Stimulated activated CD8-positive, alpha-beta memory T cell treated with anti-CD3 and anti-CD28 coated beads, Interleukin-12 subunit alpha, Interleukin-12 subunit beta, amount 100 ng/mL, for 24 hours (primary cell): Measurements from ENCODE around the gene APOO.

ENCODE experiments used
- DNase-seq: peaks from one replicate; pipeline ENCODE4 v3.0.0-alpha.2; 2020; ENCODE audit errors: extremely low read depth

Gene APOO

DNA sequence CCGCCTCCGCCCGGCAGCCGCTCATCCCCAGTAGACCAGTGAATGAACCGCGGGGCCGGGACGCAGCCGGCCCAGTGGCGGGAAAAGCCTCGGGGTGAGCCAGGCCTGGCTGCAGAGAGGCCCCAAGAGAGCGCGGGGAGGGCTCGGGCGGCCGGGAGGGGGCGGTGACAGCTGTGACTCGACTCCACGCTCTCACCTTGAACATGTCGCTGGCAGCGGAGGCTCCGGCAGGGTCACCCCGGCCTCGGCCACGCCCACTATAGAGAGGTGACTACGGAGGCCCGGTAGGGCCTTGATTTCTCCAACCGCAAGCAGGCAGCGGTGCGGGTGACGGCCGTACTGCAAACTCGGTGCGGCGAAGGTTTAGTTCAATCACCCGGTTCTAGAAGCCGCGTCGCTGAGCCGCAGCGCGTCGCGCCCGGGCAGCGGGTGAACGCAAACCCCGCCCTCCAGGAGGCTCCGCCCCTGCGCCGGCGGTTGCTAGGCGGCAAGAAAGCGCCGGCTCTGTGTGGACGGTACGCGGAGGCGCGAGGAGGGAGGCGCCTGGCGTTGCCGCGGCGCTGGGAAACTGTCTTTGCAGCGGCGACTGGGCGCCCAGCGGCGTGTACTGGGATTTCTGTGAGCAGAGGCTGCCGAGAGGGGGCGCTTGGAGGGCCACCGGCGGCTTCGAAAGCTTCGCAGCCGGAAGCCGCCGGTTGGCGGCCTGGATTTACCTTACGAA, at the start of gene APOO, which contains the start of gene CXorf58:
Gene APOO, minus strand, starts transcription at position 441 of the 721 bp plus-strand sequence. Its CDS starts 236 bp downstream, at position 205.
Gene CXorf58, plus strand, starts transcription at position 509 of the 721 bp plus-strand sequence. CDS start 2,297 bp downstream, outside the sequence.
- DNase-seq = peak; percentile 76

DNA sequence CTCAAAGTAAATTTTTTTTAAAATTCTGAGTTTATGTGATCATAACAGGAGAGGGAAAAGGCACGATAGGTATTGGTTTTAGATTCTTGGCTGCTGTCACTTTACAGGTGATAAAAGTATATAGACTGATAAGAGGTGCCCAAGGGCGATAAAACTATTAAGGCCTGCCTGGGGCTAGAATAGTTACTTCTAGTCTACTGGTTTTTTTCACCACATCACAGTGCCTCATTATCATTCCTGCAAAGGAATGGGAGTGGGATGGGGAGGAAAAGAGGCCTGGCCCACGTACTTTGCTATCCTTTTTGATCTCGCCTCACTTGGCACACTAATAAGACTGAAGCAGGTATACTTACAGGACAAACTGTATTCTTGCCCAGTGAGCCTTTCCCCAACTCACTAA, 46.7 kb upstream of the APOO start:
- no peak for DNase-seq

DNA sequence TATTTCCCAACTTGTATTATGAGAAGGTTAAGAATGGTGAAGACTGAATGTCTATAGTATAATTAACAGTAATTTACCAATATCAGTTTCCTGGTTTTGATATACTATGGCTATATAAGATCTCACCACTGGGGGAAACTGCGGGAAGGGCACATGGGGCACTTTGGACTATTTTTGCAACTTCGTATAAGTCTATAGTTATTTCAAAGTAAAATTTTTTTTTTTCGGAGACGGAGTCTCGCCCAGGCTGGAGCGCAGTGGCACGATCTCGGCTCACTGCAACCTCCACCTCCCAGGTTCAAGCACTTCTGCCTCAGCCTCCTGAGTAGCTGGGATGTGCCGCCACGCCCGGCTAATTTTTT, 46.2 kb upstream of the APOO start:
- DNase-seq = no peak

DNA sequence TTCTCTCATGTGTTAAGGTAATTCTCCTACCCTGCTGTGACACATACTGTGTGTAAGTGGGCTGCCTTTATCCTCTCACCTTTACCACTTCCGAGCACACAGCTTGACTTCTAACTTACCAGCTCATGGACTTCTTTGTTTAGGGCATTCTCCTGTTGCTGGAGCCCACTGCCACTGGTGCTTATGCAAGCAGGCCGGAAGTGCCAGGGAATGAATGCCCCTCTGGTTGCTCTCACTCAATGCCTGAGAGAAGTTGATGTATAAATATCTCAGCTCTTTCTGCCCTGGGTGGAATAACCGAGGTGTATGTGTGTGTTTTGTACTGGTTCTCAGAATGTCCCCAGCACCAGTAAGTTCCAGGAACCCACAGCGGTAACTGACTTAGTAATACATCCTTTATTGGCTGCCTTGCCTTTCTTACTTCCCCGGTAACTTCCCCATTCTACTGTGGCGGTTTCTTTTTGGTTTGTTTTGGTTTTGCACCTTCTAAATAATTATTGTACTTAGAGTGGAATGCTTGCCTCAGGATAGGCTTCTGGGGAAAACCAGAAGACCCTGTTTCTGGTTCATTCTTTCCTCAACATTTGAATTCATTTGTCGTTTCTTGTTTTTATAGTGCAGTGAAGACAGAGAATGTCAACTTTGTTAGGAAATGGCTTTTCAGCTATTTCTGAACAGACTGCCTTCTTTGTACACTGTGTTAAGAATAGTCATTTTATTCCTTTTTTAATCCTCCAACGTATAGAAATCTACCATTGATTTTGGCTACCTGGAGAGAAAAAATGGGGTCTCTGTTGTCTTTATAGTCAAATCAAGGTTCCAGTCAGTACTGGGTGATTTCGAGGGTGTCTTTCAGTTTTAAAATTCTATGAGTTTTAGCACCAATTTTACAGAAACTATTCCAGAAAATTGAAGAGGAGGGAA, 45.5 kb upstream of the APOO start:
- DNase-seq = no peak

DNA sequence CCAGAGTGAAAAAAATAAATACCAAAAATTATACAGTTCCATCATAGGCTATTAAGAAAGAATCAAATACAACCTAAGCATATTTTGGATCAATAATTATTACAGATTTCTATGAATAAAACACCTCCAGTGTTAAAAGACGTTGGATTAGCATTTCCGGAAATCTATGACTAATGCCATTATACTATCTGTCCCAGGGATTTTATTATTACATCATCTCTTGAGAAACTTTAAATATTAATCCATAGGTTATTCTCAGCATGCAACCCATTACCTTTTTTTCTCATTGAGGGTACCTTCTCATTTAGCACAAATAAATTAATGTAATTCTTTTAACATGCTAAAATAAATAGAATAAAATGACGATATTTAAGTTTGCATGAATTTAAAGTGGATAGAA, 44.7 kb upstream of the APOO start:
- DNase-seq = no peak

DNA sequence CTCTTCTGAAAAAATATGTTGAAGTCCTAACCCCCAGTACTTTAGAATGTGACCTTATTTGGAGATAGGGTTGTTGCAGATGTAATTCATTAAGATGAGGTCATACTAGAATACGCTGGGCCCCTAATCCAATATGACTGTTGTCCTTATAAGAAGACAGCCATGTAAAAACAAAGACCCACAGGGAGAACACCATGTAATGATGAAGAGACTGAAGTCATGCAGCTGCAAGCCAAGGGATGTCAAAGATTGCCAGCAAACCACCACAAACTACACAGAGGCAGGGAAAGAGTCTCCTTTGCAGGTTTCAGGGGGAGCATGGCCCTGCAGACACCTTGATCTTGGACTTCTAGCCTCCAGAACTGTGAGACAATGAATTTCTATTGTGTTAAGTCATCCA, 37.5 kb upstream of the APOO start:
- no peak for DNase-seq

DNA sequence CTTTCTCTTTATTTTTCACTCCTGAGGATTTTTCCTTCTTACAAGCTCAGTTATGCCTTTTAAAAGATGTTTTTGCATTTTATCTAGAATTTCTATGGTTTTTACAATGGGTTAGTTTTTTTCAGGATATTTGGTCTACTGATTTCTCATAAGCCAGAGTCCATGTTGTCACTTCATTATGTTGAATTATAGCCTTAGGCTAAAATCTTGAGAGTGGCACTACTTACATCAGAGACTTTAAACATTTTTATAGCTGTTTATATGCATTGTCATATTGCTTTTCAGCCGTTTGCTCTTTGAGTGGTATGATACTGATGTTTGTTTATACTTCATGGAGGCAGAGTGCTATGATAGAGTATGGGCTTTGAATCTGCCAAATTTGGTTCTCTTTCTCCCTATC, 36.5 kb upstream of the APOO start:
- no peak for DNase-seq

DNA sequence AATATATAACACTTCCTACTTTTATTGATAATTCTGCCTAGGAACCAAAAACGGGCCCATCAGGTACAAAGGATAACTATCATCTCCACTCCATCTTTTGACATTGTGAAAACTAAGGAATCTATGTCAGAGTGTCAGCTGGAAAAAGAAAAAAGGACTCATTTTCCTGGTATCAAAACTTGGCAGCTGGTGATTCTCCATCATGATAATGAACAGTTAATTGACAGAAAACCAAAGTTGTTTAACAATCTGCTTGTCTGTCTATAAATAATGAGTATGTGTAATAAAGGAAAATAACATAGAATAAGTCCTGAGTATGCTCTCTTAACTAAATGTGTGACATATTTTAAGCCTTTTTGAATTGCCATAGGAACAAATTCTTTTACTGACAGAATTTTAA, 31.5 kb upstream of the APOO start:
- no peak for DNase-seq

DNA sequence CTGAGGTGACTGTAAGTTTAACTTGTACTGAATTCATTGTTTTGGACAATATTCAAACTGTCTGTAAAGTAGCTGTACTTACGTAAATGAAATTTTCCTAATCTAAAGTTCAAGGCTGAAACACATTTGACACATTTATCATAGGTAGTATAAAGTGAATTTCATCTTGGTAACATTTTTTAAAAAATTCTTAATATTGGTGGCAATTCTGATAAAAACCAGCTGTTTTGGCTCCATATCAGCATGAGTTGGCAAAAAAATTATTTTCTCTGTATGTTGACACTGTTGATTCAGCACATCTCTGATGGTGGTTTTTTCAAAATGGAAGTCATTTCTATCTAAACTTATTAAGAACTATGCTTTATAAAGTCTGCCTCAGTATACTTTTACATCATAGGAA, 31.0 kb upstream of the APOO start:
- no peak for DNase-seq

DNA sequence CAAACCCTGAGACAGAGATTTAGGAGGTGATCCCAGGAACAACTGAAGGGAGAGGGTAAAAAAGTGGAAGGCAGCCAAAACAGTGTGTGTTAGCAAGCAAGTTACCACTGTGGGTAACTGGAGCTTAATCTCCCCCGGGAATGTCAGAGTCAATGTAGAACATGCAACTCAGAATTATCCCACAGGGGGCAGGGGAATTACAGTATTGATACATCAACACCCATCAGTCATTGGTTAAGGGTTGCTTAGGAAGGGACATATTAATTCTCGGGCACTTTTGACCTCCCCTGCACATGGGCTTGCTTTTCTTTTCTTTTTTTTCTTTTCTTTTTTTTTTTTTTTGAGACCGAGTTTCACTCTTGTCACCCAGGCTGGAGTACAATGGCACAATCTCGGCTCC, 29.4 kb upstream of the APOO start:
- DNase-seq = no peak

DNA sequence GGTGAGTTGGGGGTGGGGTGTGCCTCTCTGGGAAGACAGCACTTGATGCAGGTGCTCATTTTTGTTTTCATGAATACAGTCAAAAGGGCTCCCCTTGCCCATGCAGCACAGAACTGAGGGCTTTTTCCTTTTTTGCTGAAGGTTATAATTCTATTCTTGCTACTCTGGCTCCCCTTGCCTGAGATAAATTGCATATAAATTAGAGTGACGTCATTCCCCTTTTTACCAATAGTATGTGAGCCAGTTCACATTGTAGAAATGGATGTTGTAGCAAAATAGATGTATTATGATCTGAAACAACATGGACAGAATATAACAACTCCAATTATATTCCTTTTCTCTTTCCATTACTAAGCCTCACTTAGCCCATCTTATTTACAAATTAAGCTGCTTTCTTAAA, 28.4 kb upstream of the APOO start:
- DNase-seq = no peak

DNA sequence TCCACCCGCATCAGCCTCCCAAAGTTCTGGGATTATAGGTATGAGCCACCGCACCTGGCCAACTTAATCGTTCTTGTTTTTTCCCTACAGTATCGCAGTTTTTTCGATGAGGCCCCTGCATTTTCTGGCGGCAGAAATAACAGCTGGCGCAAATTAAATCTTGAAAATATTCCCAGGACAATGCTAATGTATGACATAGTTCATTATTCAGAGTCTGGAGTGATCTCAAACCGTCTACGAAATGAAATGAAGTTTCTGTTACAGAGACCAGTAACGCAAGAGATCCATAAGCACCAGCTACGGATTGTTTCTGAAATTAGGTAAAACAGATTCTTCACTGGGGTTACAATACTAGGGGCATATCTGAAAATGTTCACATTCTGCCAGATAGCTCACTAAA, 27.4 kb upstream of the APOO start:
- DNase-seq = no peak

DNA sequence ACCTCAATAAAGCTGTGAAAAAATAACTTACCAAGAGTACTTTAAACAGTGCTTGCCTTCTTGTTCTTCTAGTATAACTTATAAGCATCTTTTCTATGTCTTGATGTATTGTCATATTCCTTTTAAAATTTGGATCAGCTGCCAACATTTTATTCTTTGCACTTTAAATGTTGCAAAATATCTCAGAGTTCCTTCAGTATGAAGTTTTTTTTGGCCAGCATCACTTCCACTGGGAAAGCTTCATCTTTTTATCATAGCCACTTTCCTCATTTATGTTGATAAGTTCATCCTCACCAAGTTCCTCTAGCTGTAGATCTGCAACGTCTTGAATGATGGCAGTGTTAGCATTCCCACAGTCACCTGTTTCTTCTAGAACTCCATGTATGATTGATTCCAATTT, 24.3 kb upstream of the APOO start:
- DNase-seq = no peak

DNA sequence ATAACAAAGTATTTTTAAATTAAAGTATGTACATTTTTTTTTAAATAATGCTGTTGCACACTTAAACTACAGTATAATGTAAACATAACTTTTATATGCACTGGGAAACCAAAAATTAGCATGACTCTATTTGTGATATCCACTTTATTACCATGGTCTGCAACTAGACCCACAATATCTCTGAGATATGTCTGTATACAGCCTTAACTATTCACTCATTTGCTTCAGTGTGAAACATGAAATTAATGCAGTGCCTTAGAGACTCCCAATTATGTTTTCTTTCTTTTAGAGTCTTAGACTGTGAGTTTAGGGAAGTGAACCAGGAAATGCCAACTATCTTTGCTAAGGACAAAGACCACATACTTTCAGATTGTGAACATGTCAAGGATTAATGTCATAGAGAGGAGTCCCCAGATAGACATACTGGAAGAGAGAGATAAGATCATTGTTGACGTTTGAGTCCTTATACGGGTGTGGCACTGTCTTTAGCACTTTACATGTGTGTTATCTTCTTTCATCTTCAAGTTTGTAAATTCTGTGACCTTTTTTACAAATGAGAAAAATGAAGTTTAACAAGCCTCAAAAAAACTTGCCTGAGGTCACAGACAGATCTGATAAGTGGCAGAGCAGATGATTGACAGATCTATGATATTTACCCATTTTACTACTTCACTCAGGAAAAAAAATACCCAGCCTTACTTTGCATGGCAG, 23.3 kb upstream of the APOO start:
- DNase-seq = no peak

DNA sequence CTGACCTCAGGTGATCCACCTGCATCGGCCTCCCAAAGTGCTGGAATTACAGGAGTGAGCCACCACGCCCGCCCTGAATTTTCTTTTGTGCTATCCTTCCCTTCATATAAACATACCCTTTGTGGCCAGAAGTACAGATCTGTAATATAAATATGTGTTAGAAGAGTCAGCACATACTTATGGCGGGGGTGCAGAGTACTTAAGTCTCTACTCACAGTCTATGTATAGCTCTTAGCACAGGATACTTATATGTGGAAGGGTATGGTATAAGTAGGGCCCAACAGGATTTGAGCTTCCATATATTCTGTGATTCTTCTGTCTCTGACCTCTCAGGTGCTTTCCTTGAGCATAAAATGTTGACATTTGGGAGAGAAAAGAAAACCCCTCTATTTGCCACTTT, 18.3 kb upstream of the APOO start:
- no peak for DNase-seq

DNA sequence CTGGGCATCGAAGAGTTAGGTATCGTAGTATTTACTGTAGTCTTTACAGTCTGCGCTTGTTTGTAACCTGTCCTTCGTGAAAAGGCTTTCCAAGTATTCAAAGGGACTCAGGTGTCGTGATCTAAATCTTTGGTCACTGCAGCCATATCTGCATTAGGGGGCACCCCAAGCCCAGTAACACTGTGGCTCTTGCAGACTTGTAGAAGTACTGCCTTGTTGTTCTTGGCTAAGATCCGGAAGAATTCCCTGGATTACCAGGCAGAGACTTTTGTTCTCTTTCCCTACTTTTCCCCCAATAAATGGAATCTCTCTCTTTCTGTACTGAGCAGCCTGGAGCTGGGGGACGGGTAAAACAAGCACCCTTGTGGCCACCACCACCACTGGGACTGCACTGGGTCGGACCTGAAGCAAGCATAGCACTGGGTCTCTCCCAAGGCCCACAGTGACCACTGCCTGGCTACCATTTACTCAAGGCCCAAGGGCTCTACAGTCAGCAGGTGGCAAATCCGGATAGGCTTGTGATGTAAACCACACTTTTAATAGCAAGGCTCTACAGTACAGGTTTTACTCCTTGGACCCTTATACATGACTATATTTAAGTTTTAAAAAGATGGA, 12.1 kb upstream of the APOO start:
- DNase-seq = no peak

DNA sequence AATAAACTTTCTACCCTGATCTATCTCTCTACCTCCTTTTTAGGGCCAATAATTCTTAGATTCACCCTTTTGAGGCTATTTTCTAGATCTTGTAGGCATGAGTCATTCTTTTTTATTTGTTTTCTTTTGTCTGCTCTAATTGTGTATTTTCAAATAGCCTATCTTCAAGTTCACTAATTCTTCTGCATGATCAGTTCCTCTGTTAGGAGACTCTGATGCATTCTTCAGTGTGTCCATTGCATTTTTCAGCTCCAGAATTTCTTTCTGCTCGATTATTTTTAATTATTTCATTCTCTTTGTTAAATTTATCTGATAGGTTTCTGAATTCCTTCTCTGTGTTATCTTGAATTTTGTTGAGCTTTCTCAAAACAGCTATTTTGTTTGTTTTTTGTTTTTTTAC, 11.4 kb upstream of the APOO start:
- no peak for DNase-seq

DNA sequence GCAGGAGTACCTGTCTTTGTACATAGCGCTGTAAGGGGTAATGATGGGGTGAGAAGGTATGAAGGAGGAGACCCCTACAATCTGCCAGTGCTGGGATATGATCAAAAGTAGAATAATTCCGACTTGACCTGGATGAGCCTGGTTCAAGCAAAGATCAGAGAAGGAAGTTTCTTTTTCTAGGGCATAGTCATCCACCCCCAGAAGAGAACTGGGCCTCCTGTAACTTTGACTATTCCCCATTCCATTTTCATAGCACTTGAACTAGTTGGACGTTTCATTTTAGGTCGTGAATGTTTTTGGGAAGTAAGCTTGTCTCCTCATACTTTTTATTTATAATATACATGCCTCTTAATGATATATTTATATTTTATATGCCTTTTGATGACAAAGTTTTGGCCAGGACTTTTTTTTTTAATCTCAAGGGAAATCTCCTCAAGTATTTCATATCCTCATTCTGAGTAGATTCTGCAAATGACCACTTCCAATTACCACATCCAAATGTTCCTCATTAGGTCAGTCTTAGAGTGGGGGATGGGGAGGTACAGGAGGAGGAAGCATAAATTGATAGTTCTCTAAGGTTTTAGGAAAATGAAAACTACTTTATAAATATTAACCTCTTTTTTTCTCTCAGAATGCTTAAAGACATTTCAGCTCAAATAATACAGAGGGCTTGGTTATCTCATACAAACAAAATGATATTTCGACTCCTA, 3.5 kb upstream of the APOO start:
- no peak for DNase-seq

DNA sequence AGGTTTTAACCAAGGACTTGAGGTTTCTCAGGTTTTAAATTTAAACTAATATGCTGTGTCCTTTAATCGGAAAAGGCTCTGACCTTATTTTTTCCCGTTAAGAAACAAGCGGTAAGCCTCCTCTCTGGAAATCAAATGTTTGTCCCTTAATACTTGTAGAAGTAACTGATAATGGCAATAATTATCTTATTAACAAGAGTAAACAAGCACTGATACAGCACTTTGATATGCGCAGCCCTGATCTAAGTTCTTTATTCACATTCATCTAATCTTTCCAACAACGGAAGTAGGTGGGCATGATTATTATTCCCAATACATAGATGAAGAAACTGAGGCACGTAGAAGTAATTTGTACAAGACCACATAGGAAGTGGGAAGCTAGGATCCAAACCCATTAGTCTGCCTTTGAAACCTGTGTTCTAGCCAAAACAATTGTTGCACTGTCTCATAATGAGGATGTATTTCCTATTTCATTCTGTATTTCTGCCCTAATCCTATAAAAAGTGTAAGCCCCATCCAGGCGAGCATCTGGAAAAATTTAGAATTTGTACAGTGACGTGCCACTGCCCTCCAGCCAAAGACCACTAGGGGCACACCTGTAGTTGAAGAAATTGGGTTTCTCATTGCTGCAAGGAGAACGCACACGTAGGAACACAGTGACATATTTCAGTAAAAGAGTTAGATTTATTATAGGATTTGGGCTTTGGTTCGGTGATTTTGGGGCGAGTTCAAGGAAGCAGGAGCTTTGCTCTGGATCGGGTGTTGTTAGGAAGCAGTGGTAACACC, 674 bp upstream of the APOO start:
- DNase-seq = no peak

DNA sequence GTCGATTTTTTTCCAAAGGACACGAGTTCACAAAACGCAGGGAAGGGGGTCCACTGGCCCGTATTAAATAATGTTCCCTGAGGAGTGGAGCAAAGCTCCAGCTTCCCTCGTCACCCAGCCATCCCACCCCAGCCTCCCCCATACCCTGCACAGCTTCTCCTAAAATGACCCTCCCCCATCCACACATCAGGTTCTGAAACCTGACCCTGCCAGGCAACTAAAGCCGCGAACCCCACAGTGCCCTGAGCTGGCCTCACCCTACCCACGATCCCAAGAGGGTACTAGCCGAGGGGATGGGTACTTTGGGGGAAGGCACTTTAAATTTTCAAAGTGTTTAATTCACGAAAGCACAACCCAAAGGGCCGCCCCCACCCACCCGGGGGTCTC, 634 bp downstream of the APOO start:
- no peak for DNase-seq

DNA sequence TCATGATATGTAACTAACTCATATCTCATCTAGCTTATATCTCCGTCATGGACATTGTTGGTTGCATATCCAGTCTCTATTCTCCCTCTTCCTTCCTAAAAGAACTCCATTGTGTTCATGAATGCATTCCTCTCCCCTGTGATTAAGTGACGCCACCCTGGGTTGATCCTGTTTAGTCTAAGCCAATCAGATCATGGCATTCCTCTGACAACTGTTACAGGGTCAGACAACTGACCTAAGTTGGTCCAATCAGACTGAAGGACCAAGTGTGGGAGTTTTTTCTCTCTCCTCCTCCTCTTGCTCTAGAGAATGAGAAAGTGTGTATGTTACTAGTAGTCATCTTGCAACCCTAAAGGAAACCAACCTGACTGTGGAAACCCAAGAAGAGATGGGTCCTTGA, 3.6 kb downstream of the APOO start:
- DNase-seq = no peak
